Mononuclear cell (primary cell): ENCODE measurements around the gene MSMB. TPM values are rescaled to one million over a fixed set of nuclear protein-coding genes. Genes with fewer than 3 reads are reported as not detected.
A peak's percentile ranks its signal among the peaks of the same experiment; 100 is the strongest.
"Not testable (repeated sequence)": the region's sequence is repeated elsewhere in the genome, so short reads cannot be mapped to it uniquely, and the experiment has no call there.

Source experiments
- H3K27me3 ChIP-seq: 2 replicates; pipeline ENCODE4 v1.6.0; 2011; ENCODE audit warnings: low read length, control low read depth; ENCODE audit not compliant: insufficient read depth
- H3K4me1 ChIP-seq: 2 replicates; pipeline ENCODE4 v1.5.1; 2011; ENCODE audit warnings: mild to moderate bottlenecking, low read length, control low read depth; ENCODE audit not compliant: insufficient read depth
- H3K4me3 ChIP-seq: 2 replicates; pipeline ENCODE4 v1.5.1; 2011; ENCODE audit warnings: mild to moderate bottlenecking, low read length, moderate library complexity
- H3K9me3 ChIP-seq: 2 replicates; pipeline ENCODE4 v1.5.1; 2011; ENCODE audit warnings: low read depth, mild to moderate bottlenecking, control low read depth, low read length
- total RNA-seq: library from RNA; depleted of rRNA; stranded (reverse); fragments of >200 nt; gene quantifications from one replicate; pipeline ENCODE4 v1.2.3, GENCODE V29; 2012

MSMB gene, protein sequence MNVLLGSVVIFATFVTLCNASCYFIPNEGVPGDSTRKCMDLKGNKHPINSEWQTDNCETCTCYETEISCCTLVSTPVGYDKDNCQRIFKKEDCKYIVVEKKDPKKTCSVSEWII
- not detected for total RNA-seq

DNA sequence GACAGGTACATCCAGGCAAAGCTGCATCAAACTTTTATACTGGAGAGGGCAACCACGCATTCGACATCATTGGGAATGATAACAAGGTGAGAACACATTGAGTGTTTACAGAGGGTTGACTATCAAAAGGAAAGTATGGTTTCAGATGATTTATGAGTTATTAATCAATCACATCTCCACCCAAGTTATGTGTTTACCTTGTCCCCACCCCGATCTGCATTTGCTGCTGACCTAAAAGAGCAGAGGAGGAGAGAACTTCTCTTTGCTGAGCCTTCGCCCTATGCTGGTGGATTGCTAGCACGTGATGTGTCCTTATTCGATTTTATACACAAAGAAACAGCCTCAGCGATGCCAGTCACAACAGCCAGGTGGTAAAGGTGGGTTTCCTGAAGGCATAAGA is at the start of gene MSMB:
MSMB (minus strand) TSS at position 9 of the 400 bp plus-strand sequence. CDS start 32 bp downstream, outside the sequence.
- Histone ChIP-seq H3K4me3 (no peak within 1 kb of the TSS), H3K9me3 (no peaks in the 10 kb centered on the region), H3K27me3 (no peaks in the 10 kb centered on the region), H3K4me1 (no peaks in the 10 kb centered on the region)

DNA sequence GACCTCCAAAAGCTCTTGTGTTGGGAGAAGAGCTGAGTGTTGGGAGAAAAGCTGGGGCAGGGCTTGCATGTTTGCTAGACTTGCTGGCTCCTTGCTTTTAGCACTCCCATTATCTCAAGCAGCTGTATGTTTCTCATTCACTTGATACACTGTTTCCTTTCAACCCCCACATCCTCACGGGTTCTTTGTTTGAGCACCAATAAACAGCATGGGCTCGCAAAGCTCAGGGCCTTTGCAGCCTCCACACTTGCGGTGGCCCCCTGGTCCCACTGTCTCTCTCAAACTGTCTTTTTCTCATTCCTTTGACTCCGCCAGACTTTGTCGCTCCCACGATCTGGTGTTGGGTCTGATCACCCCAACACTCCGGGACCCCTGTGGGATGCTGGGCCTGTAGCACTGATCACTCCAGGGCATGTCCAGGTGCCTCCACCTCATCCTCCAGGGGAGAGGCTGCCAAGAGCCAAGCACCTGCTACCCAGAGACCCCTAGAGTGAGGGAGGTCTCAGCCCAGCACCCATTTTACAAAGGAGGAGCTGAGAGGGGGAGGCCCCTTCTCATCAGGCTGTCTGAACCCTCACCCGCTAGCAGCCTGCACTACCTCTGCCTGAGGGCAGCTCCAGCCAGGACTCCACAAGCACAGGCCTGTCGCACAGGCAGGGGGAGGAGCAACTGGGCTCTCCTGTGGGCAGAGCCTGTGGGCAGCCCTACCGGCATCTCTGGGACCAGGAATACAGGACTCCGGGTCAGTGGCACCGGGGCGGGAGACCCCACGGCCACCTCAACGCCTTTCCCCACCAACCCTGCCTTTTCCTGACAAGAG is 49.1 kb upstream of the MSMB start:
- Histone ChIP-seq H3K4me3 (no peak overlapping the region), H3K9me3 (no peaks in the 10 kb centered on the region), H3K27me3 (no peaks in the 10 kb centered on the region), H3K4me1 (peaks cover 61% of the 10 kb centered on the region)

DNA sequence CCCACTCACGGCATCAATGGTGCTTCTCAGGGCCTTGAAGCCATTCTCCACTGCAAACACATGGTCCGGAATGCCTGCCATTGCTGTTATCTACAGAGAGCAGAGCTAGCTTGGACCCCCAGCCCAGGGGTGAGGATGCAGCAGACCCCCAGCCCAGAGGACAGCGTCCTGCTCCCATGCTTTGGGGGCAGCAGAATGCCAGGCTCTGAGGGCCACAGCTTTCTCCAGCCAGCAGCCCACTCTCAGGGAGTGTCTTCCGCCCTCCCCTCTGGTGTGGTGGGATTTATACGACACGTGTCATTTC is 48.1 kb upstream of the MSMB start:
- H3K27me3 ChIP-seq: no peaks in the 10 kb centered on the region
- peaks cover 61% of the 10 kb centered on the region for H3K4me1 ChIP-seq
- H3K4me3 ChIP-seq: no peak overlapping the region

GRCh38 chr10:46093316-46094196 is 47.5 kb upstream of the MSMB start:
- Histone ChIP-seq H3K4me1 (peaks cover 66% of the 10 kb centered on the region), H3K4me3 (peak overlapping the region; percentile 24)
- not testable (repeated sequence) for H3K9me3 ChIP-seq, H3K27me3 ChIP-seq

More for the DNA sequence above, 48.1 kb upstream of the MSMB start:
- H3K9me3 ChIP-seq: no peaks in the 10 kb centered on the region

DNA sequence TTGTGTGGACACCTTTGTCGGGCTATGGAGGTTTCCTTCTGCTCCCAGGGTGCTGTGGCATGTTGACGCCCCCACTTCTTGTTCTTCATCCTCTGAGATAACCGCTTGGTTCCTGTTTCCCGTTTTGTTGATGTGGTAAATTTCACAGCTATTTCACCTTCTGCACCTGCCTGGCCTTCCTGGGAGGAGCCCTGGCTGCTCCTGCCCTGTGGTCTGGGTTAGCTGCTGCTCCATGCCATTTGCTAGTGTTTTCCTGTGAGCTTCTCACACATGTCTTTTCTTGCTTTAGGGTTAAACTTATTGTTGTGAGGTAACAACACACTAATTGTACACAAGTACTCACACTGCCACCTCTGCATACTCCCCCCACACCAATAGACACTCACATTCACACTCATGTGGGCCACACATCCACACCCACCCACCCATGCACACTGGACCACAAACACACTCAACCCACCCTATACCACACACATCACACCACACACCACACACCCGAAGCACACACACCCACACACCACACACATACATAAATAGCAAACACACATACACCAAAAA is 46.5 kb upstream of the MSMB start:
- Histone ChIP-seq H3K27me3 (no peaks in the 10 kb centered on the region), H3K4me3 (peak overlapping the region; percentile 24), H3K4me1 (peaks cover 64% of the 10 kb centered on the region), H3K9me3 (no peaks in the 10 kb centered on the region)

GRCh38 chr10:46091828-46092523 is 45.9 kb upstream of the MSMB start:
- Histone ChIP-seq H3K27me3 (no peaks in the 10 kb centered on the region), H3K4me3 (no peak overlapping the region), H3K9me3 (no peaks in the 10 kb centered on the region), H3K4me1 (peaks cover 58% of the 10 kb centered on the region)

DNA sequence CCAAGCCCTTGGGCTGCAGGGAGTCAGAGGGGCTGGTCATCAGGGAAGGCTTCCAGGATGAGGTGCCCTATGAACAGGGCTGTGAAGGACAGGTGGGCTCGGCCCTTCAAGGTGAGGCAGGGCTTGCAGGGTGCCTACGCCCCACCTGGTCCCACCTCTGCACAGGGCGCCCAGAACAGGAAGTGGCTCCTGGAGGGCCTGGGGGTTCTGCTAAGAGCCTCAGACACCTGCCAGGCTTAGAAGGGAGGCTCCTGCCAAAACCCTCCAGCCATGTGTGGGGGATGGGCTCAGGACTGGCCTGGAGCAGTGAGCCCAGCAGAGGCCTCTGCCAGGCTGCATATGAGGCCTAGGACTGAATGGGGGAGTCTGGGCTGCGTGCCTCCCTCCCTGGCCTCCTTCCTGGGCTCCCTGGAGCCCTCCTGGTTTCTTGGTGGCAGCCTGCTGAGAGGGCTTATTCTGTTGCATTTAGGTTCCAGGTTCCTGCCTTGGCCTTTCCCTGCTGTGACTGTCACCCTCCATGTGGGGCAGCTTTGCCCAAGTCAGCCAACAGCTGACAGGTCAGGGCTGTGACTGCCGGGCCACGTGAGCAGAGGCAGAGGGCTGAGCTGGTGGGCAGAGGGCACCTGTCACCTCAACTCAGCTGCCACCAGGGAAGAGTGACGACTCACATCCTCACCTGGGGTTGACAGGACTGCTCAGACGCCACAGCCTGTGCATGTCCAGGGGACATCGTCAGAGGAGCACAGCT is 45.2 kb upstream of the MSMB start:
- Histone ChIP-seq H3K4me1 (peaks cover 51% of the 10 kb centered on the region), H3K9me3 (no peaks in the 10 kb centered on the region), H3K27me3 (no peaks in the 10 kb centered on the region), H3K4me3 (no peak overlapping the region)

GRCh38 chr10:46090258-46090812 is 44.3 kb upstream of the MSMB start:
- Histone ChIP-seq H3K4me1 (peaks cover 46% of the 10 kb centered on the region), H3K4me3 (no peak overlapping the region), H3K27me3 (no peaks in the 10 kb centered on the region), H3K9me3 (no peaks in the 10 kb centered on the region)

GRCh38 chr10:46087381-46087780 is 41.3 kb upstream of the MSMB start:
- not testable (repeated sequence) for H3K4me3 ChIP-seq, H3K9me3 ChIP-seq, H3K27me3 ChIP-seq
- peaks cover 21% of the 10 kb centered on the region for H3K4me1 ChIP-seq

DNA sequence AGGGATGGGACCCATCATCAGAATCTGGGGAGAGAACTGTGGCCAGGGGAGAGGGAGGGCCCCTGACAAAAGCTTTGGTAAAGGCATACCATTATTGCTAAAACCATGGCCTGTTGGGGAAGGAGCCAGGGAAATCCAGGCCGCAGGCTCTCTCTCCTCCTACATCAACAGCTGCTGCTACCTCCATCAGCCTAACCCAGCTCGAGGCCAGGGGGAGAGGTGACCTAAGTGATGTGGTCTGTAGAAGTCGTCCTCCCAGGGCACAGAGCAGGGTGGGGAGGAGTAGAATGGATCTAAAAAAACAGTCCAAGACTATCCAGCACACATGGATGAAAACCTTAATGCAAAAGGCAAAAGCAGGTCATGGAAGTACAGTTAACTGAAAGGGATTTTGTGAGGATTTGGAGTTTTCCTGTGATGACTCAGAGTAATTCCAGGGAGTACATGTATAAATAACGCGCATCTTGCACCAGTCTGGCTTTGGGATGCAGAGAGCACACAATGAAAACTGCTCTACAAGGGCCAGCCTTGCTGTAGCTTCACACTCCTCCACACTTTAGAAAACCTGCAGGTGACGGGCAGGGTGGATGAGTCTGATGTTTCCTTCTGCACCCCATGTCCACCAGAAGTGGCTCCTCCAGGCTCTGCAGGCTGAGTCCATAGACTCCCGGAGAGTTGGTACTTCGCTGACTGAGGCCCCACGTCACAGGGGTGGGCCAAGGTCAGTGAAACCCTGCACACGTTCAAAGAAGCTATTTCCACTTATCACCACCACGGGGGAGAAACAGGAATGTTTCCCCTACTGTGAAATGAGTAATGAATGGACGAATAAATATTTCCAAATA is 38.5 kb upstream of the MSMB start:
- Histone ChIP-seq H3K27me3 (no peaks in the 10 kb centered on the region), H3K4me3 (no peak overlapping the region), H3K4me1 (peaks cover 24% of the 10 kb centered on the region), H3K9me3 (no peaks in the 10 kb centered on the region)

DNA sequence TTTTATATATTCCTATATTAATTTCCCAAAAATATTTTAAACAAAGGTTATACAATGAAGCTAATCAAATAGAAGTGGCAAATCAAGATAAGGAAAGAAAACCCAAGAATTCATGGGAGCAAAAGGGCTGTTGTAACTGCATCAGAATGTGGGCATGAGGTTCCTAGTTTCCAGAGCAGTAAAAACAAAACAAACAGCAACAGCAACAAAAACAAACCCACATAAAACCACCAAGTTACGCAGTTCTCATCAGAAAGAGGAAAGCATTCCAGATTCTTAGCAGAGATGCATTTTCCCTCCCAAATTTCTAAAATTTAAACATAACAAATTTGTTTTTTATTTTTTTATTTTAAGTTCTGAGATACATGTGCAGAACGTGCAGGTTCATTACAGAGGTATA is 34.8 kb upstream of the MSMB start:
- H3K27me3 ChIP-seq: no peaks in the 10 kb centered on the region
- no peak overlapping the region for H3K4me3 ChIP-seq
- H3K4me1 ChIP-seq: peaks cover 47% of the 10 kb centered on the region
- no peaks in the 10 kb centered on the region for H3K9me3 ChIP-seq

- H3K4me1 ChIP-seq: peaks cover 47% of the 10 kb centered on the region
- H3K9me3 ChIP-seq: no peaks in the 10 kb centered on the region
- no peak overlapping the region for H3K4me3 ChIP-seq
- no peaks in the 10 kb centered on the region for H3K27me3 ChIP-seq
These were observed 33.9 kb upstream of the MSMB start for GRCh38 chr10:46079831-46080585.
